ENCODE data around the gene SMAD6. TPM values are rescaled to one million over a fixed set of nuclear protein-coding genes. Genes with fewer than 3 reads are reported as not detected.

The SMAD6 gene
- total and polyA plus RNA-seq, 9 of the 15 experiments (the other 6 are each of a cell fraction or from before 2014, with no cell fraction given) = 0.10 to 15.5 (median 3.7) TPM

- Histone ChIP-seq H3K27ac (ENCODE audit: extremely low read depth, low read depth, low read length) (no peak overlapping the region), H3K79me2 (ENCODE audit: control insufficient read depth, insufficient read depth, low read length) (peaks cover 16% of the 10 kb centered on the region; the same call in 1 of the 3 replicates), H3K9ac (ENCODE audit: insufficient read depth in 1 of 2, low read depth in 2 of 2, low read length in 2 of 2) (peak overlapping the region in 1 of 2 experiments; percentile 74; a peak in 1 of 4 replicates), H3K9me3 (replicated peaks; ENCODE audit: control insufficient read depth, insufficient read depth, low read depth, low read length) (no peaks in the 10 kb centered on the region), H2AFZ (ENCODE audit: low read depth, low read length) (no peak overlapping the region), H3K27me3 (ENCODE audit: control insufficient read depth in 2 of 2, insufficient read depth in 2 of 2, low read length in 2 of 2) (no peaks in the 10 kb centered on the region), H4K20me1 (replicated peaks; ENCODE audit: control insufficient read depth, insufficient read depth, low read length) (peaks cover under 1% of the 10 kb centered on the region; the same call in 1 of the 2 replicates), H3K4me1 (replicated peaks in 1 of 2; ENCODE audit: control insufficient read depth in 2 of 2, insufficient read depth in 2 of 2, low read length in 2 of 2) (peaks cover 4 to 12% of the 10 kb centered on the region in 2 experiments; a peak in 3 of 5 replicates), H3K36me3 (ENCODE audit: control insufficient read depth, insufficient read depth, low read length) (peaks cover 50% of the 10 kb centered on the region; the same call in 2 of the 3 replicates), H3K4me3 (no peak overlapping the region), H3K4me2 (ENCODE audit: insufficient read depth, low read length) (no peak overlapping the region), H3K9me1 (ENCODE audit: control insufficient read depth, insufficient read depth, low read length) (no peaks in the 10 kb centered on the region)
- no peak for TF ChIP-seq SMARCE1 (IDR thresholded peaks at IDR 0.05)
- no peak for TF ChIP-seq NONO (IDR thresholded peaks at IDR 0.05; ENCODE audit: low read depth in 2 of 2, low read length in 1 of 2)
- TF ChIP-seq ZNF830 (CRISPR knock-in tag; IDR thresholded peaks at IDR 0.05) = no peak
- TF ChIP-seq CREB1 (IDR thresholded peaks at IDR 0.05) = no peak
- no peak for TF ChIP-seq CREB1 (CRISPR knock-in tag; IDR thresholded peaks at IDR 0.05)
- TF ChIP-seq U2AF2 (optimal IDR thresholded peaks at IDR 0.05; ENCODE audit: low read depth, low read length) = no peak
- no peak for TF ChIP-seq ZNF436 (CRISPR knock-in tag; IDR thresholded peaks at IDR 0.05)
- TF ChIP-seq TRIM24 (IDR thresholded peaks at IDR 0.05) = no peak
- TF ChIP-seq ZNF124 (CRISPR knock-in tag; IDR thresholded peaks at IDR 0.05) = no peak
- no peak for TF ChIP-seq ZNF316 (IDR thresholded peaks at IDR 0.05)
- no peak for TF ChIP-seq MTF1 (CRISPR knock-in tag; IDR thresholded peaks at IDR 0.05; ENCODE audit: borderline replicate concordance)
- 72% methylated on average over 5 of the region's 5 CpGs for WGBS (ENCODE audit: insufficient coverage, low coverage, missing lambda C conversion rate)
- intact Hi-C loops (cut with micrococcal nuclease) (no loop called here), in situ Hi-C loops (cut with MboI) (no loop called here)
- BruUV-seq (replicated peaks) = no TSS peak
- CTCF ChIA-PET (ENCODE audit: low intra/inter-chr PET ratio) = no interaction called here
- POLR2A ChIA-PET = no interaction called here
- no peak for ATAC-seq
- FAIRE-seq = no peak
- DNase-seq (ENCODE audit: extremely low read depth in 1 of 4, low spot score in 3 of 4) = no peak
Observed at GRCh38 chr15:66711862-66712261, 9.8 kb downstream of the SMAD6 start.

All from K562 (cell line).